Stomach smooth muscle (tissue), 2 donors: Measurements from ENCODE around the gene IRAK4.
"Not testable (repeated sequence)": the region's sequence is repeated elsewhere in the genome, so short reads cannot be mapped to it uniquely, and the experiment has no call there.

Experiments used
- H3K27ac ChIP-seq: one replicate; pipeline ENCODE4 v1.7.0; 2013; ENCODE audit warnings: mild to moderate bottlenecking, low read length, inconsistent platforms
- H3K27me3 ChIP-seq, 2 donors: one replicate each; pipeline ENCODE4 v1.7.0; 2013; ENCODE audit warnings: low read length in 2 of 2; ENCODE audit not compliant: insufficient read depth in 2 of 2, control insufficient read depth in 1 of 2
- H3K36me3 ChIP-seq, 2 donors: one replicate each; pipeline ENCODE4 v1.7.0; 2013; ENCODE audit warnings: low read length in 2 of 2; ENCODE audit not compliant: control insufficient read depth in 2 of 2, insufficient read depth in 2 of 2
- H3K4me1 ChIP-seq: one replicate; pipeline ENCODE4 v1.7.0; 2013; ENCODE audit warnings: low read length; ENCODE audit not compliant: control insufficient read depth, insufficient read depth
- H3K4me3 ChIP-seq, 2 donors: one replicate each; pipeline ENCODE4 v1.7.0; 2013; ENCODE audit warnings: low read length in 2 of 2
- H3K9ac ChIP-seq, 2 donors: one replicate each; pipeline ENCODE4 v1.7.0; 2013; ENCODE audit warnings: low read length in 2 of 2, mild to moderate bottlenecking in 1 of 2
- H3K9me3 ChIP-seq, 2 donors: one replicate each; pipeline ENCODE4 v1.7.0; 2013; ENCODE audit warnings: low read length in 2 of 2; ENCODE audit not compliant: control insufficient read depth in 2 of 2
- donor health status: healthy.
- donor health status: Pancreatic carcinoma.

IRAK4 gene

GRCh38 chr12:43742106-43742505, 16.6 kb upstream of the IRAK4 start:
- Histone ChIP-seq H3K27me3 (no peaks in the 10 kb centered on the region), H3K9ac (no peak overlapping the region), H3K36me3 (peaks cover 0 to 11% of the 10 kb centered on the region in 2 donors), H3K27ac (no peak overlapping the region), H3K4me3 (no peak overlapping the region), H3K9me3 (no peaks in the 10 kb centered on the region), H3K4me1 (no peaks in the 10 kb centered on the region)

- Histone ChIP-seq H3K27ac (no peak overlapping the region), H3K27me3 (no peaks in the 10 kb centered on the region), H3K4me1 (no peaks in the 10 kb centered on the region), H3K9ac (no peak overlapping the region), H3K36me3 (peaks cover 0 to 6% of the 10 kb centered on the region in 2 donors), H3K9me3 (no peaks in the 10 kb centered on the region), H3K4me3 (no peak overlapping the region)
These were observed 13.9 kb upstream of the IRAK4 start for GRCh38 chr12:43744826-43745225.

- no peak overlapping the region for H3K4me3 ChIP-seq
- no peak overlapping the region for H3K27ac ChIP-seq
- H3K9ac ChIP-seq: no peak overlapping the region
- no peaks in the 10 kb centered on the region for H3K9me3 ChIP-seq
- H3K27me3 ChIP-seq: no peaks in the 10 kb centered on the region
- peaks cover 0 to 6% of the 10 kb centered on the region in 2 donors for H3K36me3 ChIP-seq
- no peaks in the 10 kb centered on the region for H3K4me1 ChIP-seq
These were observed 9.7 kb upstream of the IRAK4 start for GRCh38 chr12:43749016-43749415.

DNA sequence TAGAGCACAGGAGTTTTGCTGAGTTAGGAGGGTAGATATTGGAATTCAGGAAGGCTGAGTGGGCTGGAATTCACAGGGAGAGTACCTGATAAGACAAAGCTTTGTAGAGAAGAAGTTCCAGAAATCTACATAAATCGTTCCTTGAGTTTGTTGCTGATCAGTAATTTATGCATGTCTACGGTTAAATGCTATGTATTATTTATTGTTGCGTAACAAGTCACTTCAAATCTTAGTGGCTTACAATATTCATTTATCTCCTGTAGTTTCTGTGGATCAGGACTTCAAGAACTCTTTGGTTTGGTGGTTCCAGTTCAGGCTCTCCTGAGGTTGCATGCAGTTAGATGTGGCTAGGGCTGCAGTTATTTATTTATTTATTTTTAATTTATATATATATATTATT, 7.9 kb upstream of the IRAK4 start:
- Histone ChIP-seq H3K27ac (no peak overlapping the region), H3K9me3 (no peaks in the 10 kb centered on the region), H3K4me3 (no peak overlapping the region), H3K9ac (no peak overlapping the region), H3K27me3 (no peaks in the 10 kb centered on the region), H3K36me3 (peaks cover 0 to 5% of the 10 kb centered on the region in 2 donors), H3K4me1 (no peaks in the 10 kb centered on the region)

DNA sequence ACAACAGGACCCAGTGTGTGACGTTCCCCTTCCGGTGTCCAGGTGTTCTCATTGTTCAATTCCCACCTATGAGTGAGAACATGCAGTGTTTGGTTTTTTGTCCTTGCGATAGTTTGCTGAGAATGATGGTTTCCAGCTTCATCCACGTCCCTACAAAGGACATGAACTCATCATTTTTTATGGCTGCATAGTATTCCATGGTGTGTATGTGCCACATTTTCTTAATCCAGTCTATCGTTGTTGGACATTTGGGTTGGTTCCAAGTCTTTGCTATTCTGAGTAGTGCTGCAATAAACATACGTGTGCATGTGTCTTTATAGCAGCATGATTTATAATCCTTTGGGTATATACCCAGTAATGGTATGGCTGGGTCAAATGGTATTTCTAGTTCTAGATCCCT, 7.4 kb upstream of the IRAK4 start:
- not testable (repeated sequence) for H3K4me1 ChIP-seq, H3K27me3 ChIP-seq, H3K4me3 ChIP-seq, H3K27ac ChIP-seq, H3K9me3 ChIP-seq, H3K9ac ChIP-seq, H3K36me3 ChIP-seq

DNA sequence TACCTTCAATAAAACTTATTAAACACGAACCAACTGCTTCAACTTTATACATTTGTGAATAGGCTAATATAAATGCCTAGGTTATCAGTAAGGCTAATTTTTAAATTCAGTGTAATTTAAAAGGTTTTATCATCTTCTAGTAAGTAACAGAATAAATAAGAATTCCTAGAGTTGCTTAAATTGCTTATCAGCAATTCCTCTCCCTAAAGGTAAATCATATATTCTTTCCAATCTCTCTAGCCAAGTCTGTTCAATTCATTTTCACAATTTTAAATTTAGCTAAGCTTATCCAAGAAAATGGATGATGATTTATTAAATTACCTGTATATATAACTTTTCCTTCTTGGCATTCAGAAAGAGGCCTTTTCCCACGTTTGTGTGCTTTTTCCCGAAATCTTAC, 4.7 kb upstream of the IRAK4 start:
- Histone ChIP-seq H3K27ac (no peak overlapping the region), H3K36me3 (peaks cover 0 to 5% of the 10 kb centered on the region in 2 donors), H3K9me3 (no peaks in the 10 kb centered on the region), H3K4me1 (peaks cover 5% of the 10 kb centered on the region), H3K9ac (no peak overlapping the region), H3K4me3 (no peak overlapping the region), H3K27me3 (no peaks in the 10 kb centered on the region)

DNA sequence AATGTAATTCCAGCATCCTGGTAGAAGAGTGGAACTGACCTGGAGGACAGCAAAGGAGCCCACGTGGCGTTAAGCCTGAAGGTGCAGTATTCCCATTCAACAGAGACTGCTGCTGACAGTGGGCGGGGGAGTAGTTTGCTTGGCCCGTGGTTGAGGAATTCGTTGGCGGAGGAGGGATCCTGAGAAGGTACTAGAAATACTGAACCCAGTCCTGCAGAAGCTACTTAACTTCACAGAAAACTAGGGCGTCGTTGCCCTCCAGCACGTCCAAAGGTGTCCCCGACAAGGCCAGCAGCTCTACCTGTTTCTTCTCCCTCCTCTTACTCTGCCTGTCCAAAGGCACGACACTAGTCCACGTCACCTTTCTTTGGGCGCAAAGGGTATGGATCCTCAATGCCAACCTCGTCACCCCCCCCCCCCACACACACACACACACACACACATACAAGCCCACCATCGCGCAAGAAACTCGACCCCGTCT, 464 bp upstream of the IRAK4 start:
- Histone ChIP-seq H3K9ac (peak overlapping the region; percentile 79 to 97), H3K9me3 (no peaks in the 10 kb centered on the region)

DNA sequence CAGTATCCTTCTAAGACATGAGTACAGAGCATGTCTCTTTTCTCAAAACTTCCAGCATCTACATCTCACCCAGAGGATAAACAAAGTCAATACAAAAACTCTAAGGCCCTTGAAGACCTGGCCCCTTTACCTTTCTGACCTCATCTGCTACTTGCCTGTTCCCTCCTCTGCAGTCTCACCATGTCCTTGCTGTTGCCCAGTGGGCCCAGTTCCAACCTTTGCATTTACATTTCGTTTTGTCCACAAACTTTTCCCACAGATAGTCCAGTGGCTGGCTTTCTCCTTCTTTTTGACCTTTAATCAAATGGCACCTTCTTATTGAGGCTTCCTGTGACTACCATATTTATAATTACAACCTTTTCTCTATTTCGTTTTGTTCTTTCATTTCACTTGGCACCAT, 1.6 kb downstream of the IRAK4 start:
- H3K27me3 ChIP-seq: no peaks in the 10 kb centered on the region
- peak overlapping the region in 1 of 2 donors; percentile 94 for H3K4me3 ChIP-seq
- H3K9ac ChIP-seq: no peak overlapping the region
- peaks cover 7% of the 10 kb centered on the region for H3K4me1 ChIP-seq
- no peak overlapping the region for H3K27ac ChIP-seq
- no peaks in the 10 kb centered on the region for H3K9me3 ChIP-seq
- H3K36me3 ChIP-seq: no peaks in the 10 kb centered on the region

More for the DNA sequence above, 464 bp upstream of the IRAK4 start:
- H3K4me1 ChIP-seq: peaks cover 7% of the 10 kb centered on the region
- no peaks in the 10 kb centered on the region for H3K27me3 ChIP-seq
- H3K4me3 ChIP-seq: peak overlapping the region; percentile 86 to 94
- peak overlapping the region; percentile 42 for H3K27ac ChIP-seq
- H3K36me3 ChIP-seq: peaks cover 0 to 5% of the 10 kb centered on the region in 2 donors

- no peaks in the 10 kb centered on the region for H3K36me3 ChIP-seq
- H3K27me3 ChIP-seq: no peaks in the 10 kb centered on the region
- no peak overlapping the region for H3K4me3 ChIP-seq
- no peak overlapping the region for H3K27ac ChIP-seq
- H3K9me3 ChIP-seq: no peaks in the 10 kb centered on the region
- no peak overlapping the region for H3K9ac ChIP-seq
- H3K4me1 ChIP-seq: peaks cover 7% of the 10 kb centered on the region
These were observed 2.7 kb downstream of the IRAK4 start for GRCh38 chr12:43761500-43761899.

GRCh38 chr12:43762596-43762995, 3.8 kb downstream of the IRAK4 start:
- Histone ChIP-seq H3K27me3 (no peaks in the 10 kb centered on the region), H3K36me3 (no peaks in the 10 kb centered on the region), H3K4me3 (no peak overlapping the region), H3K9ac (no peak overlapping the region), H3K27ac (no peak overlapping the region), H3K9me3 (no peaks in the 10 kb centered on the region), H3K4me1 (peaks cover 7% of the 10 kb centered on the region)

DNA sequence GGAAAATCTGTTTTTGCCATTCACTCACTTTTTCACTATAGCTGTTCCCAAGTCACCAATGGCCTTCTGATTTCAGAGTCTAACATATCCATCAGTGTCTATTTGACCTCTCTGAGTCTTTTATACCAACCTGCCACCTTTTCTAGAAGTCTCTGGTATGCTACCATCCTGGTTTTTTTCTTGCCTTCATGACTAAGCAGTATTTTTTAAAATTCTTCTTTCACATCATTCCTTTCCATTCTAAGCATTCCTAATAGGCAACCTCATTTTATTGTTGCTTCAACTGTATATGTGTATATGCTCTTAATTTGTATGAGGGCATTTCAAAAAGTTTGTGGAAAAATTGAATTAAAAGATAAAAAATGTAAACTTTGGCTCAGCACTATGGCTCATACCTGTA, 5.0 kb downstream of the IRAK4 start:
- Histone ChIP-seq H3K27me3 (no peaks in the 10 kb centered on the region), H3K4me1 (peaks cover 2% of the 10 kb centered on the region), H3K36me3 (peaks cover 0 to 4% of the 10 kb centered on the region in 2 donors), H3K9me3 (no peaks in the 10 kb centered on the region), H3K9ac (no peak overlapping the region), H3K4me3 (no peak overlapping the region), H3K27ac (no peak overlapping the region)
